SK-N-SH (cell line): Measurements from ENCODE around the gene VGF.

Experiments used
- EP300 ChIP-seq, 2 experiments: IDR thresholded peaks; 2 replicates each; pipeline versions ENCODE4 v1.4.0 to v1.6.1; 2012; ENCODE audit warnings: borderline replicate concordance in 1 of 2, low read depth in 1 of 2, low read length in 1 of 2
- EZH2phosphoT487 ChIP-seq: fragments of 200-600 bp; sonication (generic); IDR thresholded peaks from 2 replicates; pipeline ENCODE4 v1.6.1; 2017; ENCODE audit warnings: low read depth, mixed run types, mild to moderate bottlenecking, antibody characterized with exemption, moderate library complexity, borderline replicate concordance
- FOSL2 ChIP-seq: IDR thresholded peaks from 2 replicates; pipeline ENCODE4 v1.4.0; 2012; ENCODE audit warnings: low read depth, mild to moderate bottlenecking, moderate library complexity, borderline replicate concordance
- POLR2AphosphoS5 ChIP-seq: IDR thresholded peaks from 2 replicates; pipeline ENCODE4 v1.6.1; 2012; ENCODE audit warnings: low read depth, low read length
- RFX5 ChIP-seq: IDR thresholded peaks from 2 replicates; pipeline ENCODE4 v1.6.1; 2012; ENCODE audit warnings: mild to moderate bottlenecking, improper control_type of control experiment, low read length

- TF ChIP-seq EZH2phosphoT487 (no peak), FOSL2 (no peak), POLR2AphosphoS5 (no peak), RFX5 (no peak), EP300 (IDR thresholded peaks at IDR 0.05; ENCODE audit: borderline replicate concordance in 1 of 2, low read depth in 1 of 2, low read length in 1 of 2) (no peak)
Observed at GRCh38 chr7:101154693-101155102, 10.7 kb downstream of the VGF start.
